ENCODE data around the gene RAPGEF5. TPM values are rescaled to one million over a fixed set of nuclear protein-coding genes. Genes with fewer than 3 reads are reported as not detected.

RAPGEF5 gene
- total RNA-seq, 1 donor, result 1.1 TPM

DNA sequence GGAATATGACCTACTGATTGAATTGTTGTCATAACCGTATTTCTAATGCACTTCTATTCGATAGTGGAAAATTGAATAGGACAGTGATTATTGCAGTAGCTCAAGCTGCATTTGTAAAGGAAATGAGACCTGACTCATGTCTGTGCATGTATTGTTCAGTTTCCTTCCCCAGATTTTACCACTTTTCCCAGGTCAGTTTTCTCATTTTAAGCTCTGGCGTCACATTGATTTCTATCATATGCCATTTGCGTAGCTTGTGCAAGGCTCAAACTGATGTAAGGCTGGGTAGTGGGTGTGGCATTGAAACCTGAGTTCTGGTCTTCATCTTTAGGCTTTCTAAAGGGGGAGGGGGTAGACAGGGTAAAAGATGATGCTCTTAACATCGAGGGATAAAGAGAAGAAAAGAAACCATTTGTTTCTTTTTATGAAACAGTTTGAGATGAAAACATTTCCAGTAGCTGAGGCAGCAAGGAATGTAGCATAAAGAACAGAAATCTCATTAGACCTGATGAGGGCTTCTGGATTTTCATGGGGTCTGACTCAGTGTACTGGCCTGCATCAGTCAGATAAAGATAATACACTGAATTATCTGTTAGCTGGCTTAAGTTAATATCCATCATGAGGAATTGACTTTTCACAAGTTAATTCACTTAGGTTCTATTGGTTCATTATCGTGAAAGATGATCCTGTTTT is 229.0 kb downstream of the RAPGEF5 start:
- Histone ChIP-seq H4K20me1 (ENCODE audit: insufficient read depth, low read length) (no peaks in the 10 kb centered on the region), H3K79me2 (ENCODE audit: insufficient read depth, low read length) (no peaks in the 10 kb centered on the region), H3K4me2 (ENCODE audit: insufficient read depth, low read length) (no peak overlapping the region), H3K27me3 (ENCODE audit: insufficient read depth, low read length) (no peaks in the 10 kb centered on the region), H3K4me3 (ENCODE audit: insufficient read depth, low read length) (no peak overlapping the region), H3K36me3 (ENCODE audit: insufficient read depth, low read length) (no peaks in the 10 kb centered on the region), H3K4me1 (ENCODE audit: insufficient read depth, low read length) (no peaks in the 10 kb centered on the region), H3K27ac (ENCODE audit: low read depth, low read length) (no peak overlapping the region), H3K9me3 (ENCODE audit: low read depth, low read length) (no peaks in the 10 kb centered on the region), H2AFZ (ENCODE audit: low read length) (no peak overlapping the region)
- TF ChIP-seq, protein P1, sequence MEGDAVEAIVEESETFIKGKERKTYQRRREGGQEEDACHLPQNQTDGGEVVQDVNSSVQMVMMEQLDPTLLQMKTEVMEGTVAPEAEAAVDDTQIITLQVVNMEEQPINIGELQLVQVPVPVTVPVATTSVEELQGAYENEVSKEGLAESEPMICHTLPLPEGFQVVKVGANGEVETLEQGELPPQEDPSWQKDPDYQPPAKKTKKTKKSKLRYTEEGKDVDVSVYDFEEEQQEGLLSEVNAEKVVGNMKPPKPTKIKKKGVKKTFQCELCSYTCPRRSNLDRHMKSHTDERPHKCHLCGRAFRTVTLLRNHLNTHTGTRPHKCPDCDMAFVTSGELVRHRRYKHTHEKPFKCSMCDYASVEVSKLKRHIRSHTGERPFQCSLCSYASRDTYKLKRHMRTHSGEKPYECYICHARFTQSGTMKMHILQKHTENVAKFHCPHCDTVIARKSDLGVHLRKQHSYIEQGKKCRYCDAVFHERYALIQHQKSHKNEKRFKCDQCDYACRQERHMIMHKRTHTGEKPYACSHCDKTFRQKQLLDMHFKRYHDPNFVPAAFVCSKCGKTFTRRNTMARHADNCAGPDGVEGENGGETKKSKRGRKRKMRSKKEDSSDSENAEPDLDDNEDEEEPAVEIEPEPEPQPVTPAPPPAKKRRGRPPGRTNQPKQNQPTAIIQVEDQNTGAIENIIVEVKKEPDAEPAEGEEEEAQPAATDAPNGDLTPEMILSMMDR (IDR thresholded peaks at IDR 0.05; ENCODE audit: extremely low read depth, low read depth, low read length), result no peak
- DNase-seq (ENCODE audit: insufficient read length, low spot score, missing footprints), result no peak

DNA sequence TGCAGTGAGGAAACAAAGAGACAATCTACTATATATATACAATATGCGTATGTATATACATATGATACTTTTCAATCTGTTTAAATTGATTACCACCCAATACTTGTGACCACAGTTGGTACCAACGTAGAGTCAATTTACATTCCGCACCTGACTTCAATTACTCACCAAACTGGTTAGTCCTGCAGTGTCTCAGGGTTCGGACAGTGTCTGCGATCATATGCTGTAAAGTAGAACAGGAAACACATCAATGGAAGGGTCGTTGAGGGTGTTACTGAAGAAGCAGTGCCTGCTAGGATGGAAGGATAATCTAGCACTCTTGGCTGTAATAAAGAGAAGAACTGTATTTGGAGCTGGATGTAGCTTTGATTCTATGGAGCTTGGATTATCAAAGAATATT is 231.5 kb downstream of the RAPGEF5 start:
- H3K27ac ChIP-seq (ENCODE audit: low read depth, low read length), result no peak overlapping the region

DNA sequence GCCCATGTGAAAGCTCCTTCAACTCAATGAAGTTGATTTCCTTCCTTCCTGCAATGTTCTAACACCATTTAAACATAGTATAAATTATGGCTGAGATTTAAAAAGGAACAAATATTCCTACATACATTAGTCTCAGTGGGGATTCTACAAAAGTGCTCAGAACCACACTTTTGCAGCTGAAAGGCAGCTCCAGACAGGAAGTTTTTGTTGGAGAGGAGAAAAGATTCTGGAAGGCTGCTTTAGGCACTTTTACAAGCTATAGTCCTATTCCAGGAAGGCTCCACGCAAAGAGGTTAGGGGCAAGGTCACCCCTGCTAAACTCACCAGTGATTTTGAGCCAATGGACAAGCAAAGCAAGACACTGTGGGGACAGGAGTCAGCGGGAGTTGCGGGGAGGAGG is 232.0 kb downstream of the RAPGEF5 start:
- no peak for DNase-seq (ENCODE audit: insufficient read length, low spot score, missing footprints)
- H2AFZ ChIP-seq (ENCODE audit: low read length), result peak overlapping the region; percentile 53
- no peaks in the 10 kb centered on the region for H4K20me1 ChIP-seq (ENCODE audit: insufficient read depth, low read length)
- no peaks in the 10 kb centered on the region for H3K27me3 ChIP-seq (ENCODE audit: insufficient read depth, low read length)
- H3K27ac ChIP-seq (ENCODE audit: low read depth, low read length), result no peak overlapping the region
- H3K9me3 ChIP-seq (ENCODE audit: low read depth, low read length), result no peaks in the 10 kb centered on the region
- no peak overlapping the region for H3K4me3 ChIP-seq (ENCODE audit: insufficient read depth, low read length)
- TF ChIP-seq, protein P1 (IDR thresholded peaks at IDR 0.05; ENCODE audit: extremely low read depth, low read depth, low read length), result no peak
- no peaks in the 10 kb centered on the region for H3K79me2 ChIP-seq (ENCODE audit: insufficient read depth, low read length)
- no peak overlapping the region for H3K4me2 ChIP-seq (ENCODE audit: insufficient read depth, low read length)
- no peaks in the 10 kb centered on the region for H3K36me3 ChIP-seq (ENCODE audit: insufficient read depth, low read length)
- H3K4me1 ChIP-seq (ENCODE audit: insufficient read depth, low read length), result no peaks in the 10 kb centered on the region

More for the DNA sequence above, 231.5 kb downstream of the RAPGEF5 start:
- no peaks in the 10 kb centered on the region for H3K79me2 ChIP-seq (ENCODE audit: insufficient read depth, low read length)
- TF ChIP-seq, protein P1 (IDR thresholded peaks at IDR 0.05; ENCODE audit: extremely low read depth, low read depth, low read length), result no peak
- no peaks in the 10 kb centered on the region for H3K9me3 ChIP-seq (ENCODE audit: low read depth, low read length)
- no peaks in the 10 kb centered on the region for H3K4me1 ChIP-seq (ENCODE audit: insufficient read depth, low read length)
- H3K4me2 ChIP-seq (ENCODE audit: insufficient read depth, low read length), result no peak overlapping the region
- H3K36me3 ChIP-seq (ENCODE audit: insufficient read depth, low read length), result no peaks in the 10 kb centered on the region
- H4K20me1 ChIP-seq (ENCODE audit: insufficient read depth, low read length), result no peaks in the 10 kb centered on the region
- no peak for DNase-seq (ENCODE audit: insufficient read length, low spot score, missing footprints)
- H3K27me3 ChIP-seq (ENCODE audit: insufficient read depth, low read length), result no peaks in the 10 kb centered on the region
- no peak overlapping the region for H2AFZ ChIP-seq (ENCODE audit: low read length)
- no peak overlapping the region for H3K4me3 ChIP-seq (ENCODE audit: insufficient read depth, low read length)

DNA sequence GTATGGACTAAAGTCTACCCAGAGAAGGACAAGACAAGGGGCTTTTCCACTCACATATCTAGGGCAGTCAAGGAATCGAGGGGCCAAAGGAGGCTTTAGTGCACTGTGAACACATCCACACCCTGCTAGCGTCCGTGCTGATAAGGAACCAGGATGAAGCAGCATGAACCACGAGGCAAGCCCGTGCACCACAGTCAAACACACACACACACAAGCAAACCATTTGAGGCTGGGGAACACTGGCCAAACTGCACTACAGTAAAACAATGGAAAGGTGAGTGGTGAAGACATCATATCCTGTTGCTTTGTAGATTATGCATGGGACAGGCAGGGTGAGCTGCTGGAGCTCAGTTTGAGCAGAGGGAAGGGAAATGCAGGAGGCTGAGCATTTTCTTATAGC is 233.8 kb downstream of the RAPGEF5 start:
- Histone ChIP-seq H3K4me2 (ENCODE audit: insufficient read depth, low read length) (no peak overlapping the region), H3K27me3 (ENCODE audit: insufficient read depth, low read length) (no peaks in the 10 kb centered on the region), H3K27ac (ENCODE audit: low read depth, low read length) (no peak overlapping the region), H2AFZ (ENCODE audit: low read length) (no peak overlapping the region), H3K4me1 (ENCODE audit: insufficient read depth, low read length) (no peaks in the 10 kb centered on the region), H4K20me1 (ENCODE audit: insufficient read depth, low read length) (no peaks in the 10 kb centered on the region), H3K79me2 (ENCODE audit: insufficient read depth, low read length) (no peaks in the 10 kb centered on the region), H3K36me3 (ENCODE audit: insufficient read depth, low read length) (no peaks in the 10 kb centered on the region), H3K9me3 (ENCODE audit: low read depth, low read length) (no peaks in the 10 kb centered on the region), H3K4me3 (ENCODE audit: insufficient read depth, low read length) (no peak overlapping the region)
- TF ChIP-seq, protein P1 (IDR thresholded peaks at IDR 0.05; ENCODE audit: extremely low read depth, low read depth, low read length), result no peak
- no peak for DNase-seq (ENCODE audit: insufficient read length, low spot score, missing footprints)

Data from osteoblast (primary cell).